ENCODE results near the gene HYDIN. TPM values are rescaled to one million over a fixed set of nuclear protein-coding genes. Genes with fewer than 3 reads are reported as not detected.

Gene HYDIN
- 1 to 10 TPM in 1 of 4 donors, under 1 TPM in 2, not detected in 1; 0.40 to 1.1 (median 0.47) TPM for total RNA-seq

DNA sequence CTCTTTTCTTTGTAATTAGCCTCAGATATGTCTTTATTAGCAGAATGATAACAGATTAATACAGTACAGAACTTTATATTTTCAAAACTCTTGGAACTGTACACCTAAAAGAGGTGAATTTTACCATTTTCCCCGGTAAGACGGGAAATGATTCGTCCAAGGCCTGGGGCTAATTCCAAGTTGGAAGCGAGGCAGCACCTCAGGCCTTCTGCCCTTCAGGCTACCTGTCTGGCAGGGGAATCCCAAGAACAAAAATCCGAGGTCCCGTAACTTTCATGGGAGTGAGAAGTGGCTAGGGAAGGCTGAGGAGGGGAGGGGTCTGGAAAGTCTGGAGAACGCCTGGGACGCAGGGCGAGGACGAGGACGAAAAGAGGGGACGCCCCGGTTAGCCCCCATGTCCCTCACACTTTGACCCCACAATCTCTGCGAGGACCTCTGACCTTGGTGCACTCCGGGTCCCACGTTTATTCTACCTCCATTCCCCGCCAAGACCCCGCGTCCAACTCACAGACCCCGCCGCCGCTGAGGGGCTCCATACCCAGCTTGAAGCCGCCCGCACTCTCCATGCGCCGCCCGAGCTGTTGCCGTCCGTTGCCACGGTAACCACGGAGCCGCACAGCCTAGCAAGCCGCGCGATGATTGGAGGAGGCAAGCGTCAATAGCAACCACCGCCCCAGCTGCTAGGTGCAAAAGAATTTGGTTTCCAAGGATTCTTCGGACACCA lies at the start of gene HYDIN:
TSS of gene HYDIN (minus strand) at position 601 of the 724 bp plus-strand sequence. CDS start 43,827 bp downstream, outside the sequence.
- Histone ChIP-seq H3K4me3 (peak within 1 kb of the TSS; percentile 6), H3K27ac (no peak within 1 kb of the TSS), H3K4me1 (peaks cover 6% of the 10 kb centered on the region), H3K36me3 (no peaks in the 10 kb centered on the region), H3K9me3 (peaks cover 7% of the 10 kb centered on the region), H3K27me3 (peaks cover 13% of the 10 kb centered on the region)
- DNase-seq (ENCODE audit: low spot score in 2 of 2): peak in 1 of 2 donors; percentile 60
- 9% methylated on average over 38 of the region's 38 CpGs for WGBS
- TF ChIP-seq, protein P1, sequence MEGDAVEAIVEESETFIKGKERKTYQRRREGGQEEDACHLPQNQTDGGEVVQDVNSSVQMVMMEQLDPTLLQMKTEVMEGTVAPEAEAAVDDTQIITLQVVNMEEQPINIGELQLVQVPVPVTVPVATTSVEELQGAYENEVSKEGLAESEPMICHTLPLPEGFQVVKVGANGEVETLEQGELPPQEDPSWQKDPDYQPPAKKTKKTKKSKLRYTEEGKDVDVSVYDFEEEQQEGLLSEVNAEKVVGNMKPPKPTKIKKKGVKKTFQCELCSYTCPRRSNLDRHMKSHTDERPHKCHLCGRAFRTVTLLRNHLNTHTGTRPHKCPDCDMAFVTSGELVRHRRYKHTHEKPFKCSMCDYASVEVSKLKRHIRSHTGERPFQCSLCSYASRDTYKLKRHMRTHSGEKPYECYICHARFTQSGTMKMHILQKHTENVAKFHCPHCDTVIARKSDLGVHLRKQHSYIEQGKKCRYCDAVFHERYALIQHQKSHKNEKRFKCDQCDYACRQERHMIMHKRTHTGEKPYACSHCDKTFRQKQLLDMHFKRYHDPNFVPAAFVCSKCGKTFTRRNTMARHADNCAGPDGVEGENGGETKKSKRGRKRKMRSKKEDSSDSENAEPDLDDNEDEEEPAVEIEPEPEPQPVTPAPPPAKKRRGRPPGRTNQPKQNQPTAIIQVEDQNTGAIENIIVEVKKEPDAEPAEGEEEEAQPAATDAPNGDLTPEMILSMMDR (IDR thresholded peaks at IDR 0.05): no peak
- TF ChIP-seq EP300 (IDR thresholded peaks at IDR 0.05): no peak
- TF ChIP-seq POLR2AphosphoS5 (IDR thresholded peaks at IDR 0.05): no peak
- TF ChIP-seq POLR2A (IDR thresholded peaks at IDR 0.05): no peak

DNA sequence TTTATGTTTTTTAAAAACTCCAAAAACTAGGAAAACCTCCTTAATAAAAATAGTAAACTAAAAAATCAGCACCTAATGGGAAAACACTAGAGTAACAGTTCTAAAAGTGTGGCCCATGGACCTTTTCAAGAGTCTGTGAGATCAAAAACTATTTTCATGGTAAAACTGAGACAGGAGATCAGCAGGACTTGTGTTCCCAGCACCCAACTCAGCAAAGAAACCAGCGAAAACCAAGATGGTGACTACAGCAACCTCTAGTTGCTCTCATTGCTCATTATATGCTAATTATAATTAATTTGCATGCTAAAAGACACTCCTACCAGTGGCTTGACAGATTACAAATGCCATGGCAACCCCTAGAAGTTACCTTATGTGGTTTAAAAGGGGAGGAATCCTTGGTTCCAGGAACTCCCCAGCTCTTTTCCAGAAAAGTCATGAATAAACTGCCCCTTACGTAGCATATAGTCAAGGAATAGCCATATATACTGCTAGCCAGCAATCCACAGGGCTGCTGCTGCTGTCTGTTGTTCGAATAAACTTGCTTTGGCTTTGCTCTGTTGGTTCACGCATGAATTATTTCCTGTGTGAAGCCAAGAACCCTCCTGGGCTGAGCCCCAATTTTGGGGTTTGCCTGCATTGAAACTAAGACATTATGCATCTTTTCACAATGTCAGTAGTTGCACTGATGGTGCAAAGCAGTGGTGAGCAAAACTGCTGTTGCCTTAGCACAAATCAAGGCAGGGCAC lies 46.2 kb upstream of the HYDIN start:
- H3K36me3 ChIP-seq: no peaks in the 10 kb centered on the region
- TF ChIP-seq POLR2AphosphoS5 (IDR thresholded peaks at IDR 0.05): no peak
- no peaks in the 10 kb centered on the region for H3K4me1 ChIP-seq
- WGBS: 97% methylated on average over 4 of the region's 4 CpGs
- DNase-seq (ENCODE audit: low spot score in 2 of 2): no peak
- H3K27ac ChIP-seq: no peak overlapping the region
- H3K27me3 ChIP-seq: no peaks in the 10 kb centered on the region
- H3K9me3 ChIP-seq: no peaks in the 10 kb centered on the region
- H3K4me3 ChIP-seq: no peak overlapping the region

DNA sequence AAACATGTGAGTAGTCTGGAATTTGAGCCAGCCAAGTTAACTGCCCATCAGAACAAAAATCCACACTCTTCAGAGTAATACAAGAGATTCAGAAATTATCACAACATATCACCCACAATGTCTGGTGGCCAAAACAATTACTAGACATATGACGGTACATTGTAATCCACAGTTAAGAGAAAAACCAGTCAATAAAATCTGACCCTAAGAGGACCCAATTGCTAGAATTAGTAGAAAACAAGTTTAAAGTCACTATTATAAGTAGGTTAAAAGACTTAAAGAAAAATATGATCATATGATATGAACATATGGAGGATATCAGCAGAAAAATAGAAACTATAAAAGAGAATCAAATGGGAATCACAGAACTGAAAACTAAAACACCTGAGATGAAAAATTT lies 42.9 kb upstream of the HYDIN start:
- WGBS: 91% methylated on average over 1 of the region's 1 CpG
- H3K27me3 ChIP-seq: no peaks in the 10 kb centered on the region
- no peak overlapping the region for H3K27ac ChIP-seq

DNA sequence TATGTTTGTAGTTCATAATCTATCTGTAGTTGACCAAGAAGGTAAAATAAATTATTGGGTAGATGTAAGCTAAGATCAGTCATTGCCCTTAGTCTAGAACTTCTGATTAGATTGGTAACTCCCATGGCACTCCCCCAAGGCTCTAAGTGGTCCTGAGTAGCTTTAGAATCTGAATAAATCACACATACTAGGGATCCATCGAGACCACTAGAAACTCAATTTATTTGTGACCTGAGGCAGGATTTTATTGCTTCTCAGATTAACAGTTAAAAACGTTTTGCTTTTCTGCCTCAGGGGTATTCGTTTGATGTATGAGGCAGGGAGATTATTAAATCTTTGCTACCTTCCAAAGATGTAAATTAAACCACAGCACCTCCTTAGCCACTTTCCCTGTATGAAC lies 33.8 kb upstream of the HYDIN start:
- TF ChIP-seq, protein P1 (IDR thresholded peaks at IDR 0.05): no peak
- TF ChIP-seq POLR2A (IDR thresholded peaks at IDR 0.05): no peak
- no peak for TF ChIP-seq EP300 (IDR thresholded peaks at IDR 0.05)
- no peak for TF ChIP-seq POLR2AphosphoS5 (IDR thresholded peaks at IDR 0.05)
- Histone ChIP-seq H3K4me3 (no peak overlapping the region), H3K36me3 (no peaks in the 10 kb centered on the region), H3K27me3 (no peaks in the 10 kb centered on the region), H3K9me3 (no peaks in the 10 kb centered on the region), H3K4me1 (no peaks in the 10 kb centered on the region), H3K27ac (no peak overlapping the region)
- 39% methylated on average over 3 of the region's 3 CpGs for WGBS
- DNase-seq (ENCODE audit: low spot score in 2 of 2): no peak

More for the DNA sequence above, 42.9 kb upstream of the HYDIN start:
- TF ChIP-seq POLR2AphosphoS5 (IDR thresholded peaks at IDR 0.05) (no peak), EP300 (IDR thresholded peaks at IDR 0.05) (no peak), POLR2A (IDR thresholded peaks at IDR 0.05) (no peak)
- TF ChIP-seq, protein P1 (IDR thresholded peaks at IDR 0.05): no peak
- no peak for DNase-seq (ENCODE audit: low spot score in 2 of 2)
- Histone ChIP-seq H3K36me3 (no peaks in the 10 kb centered on the region), H3K4me3 (no peak overlapping the region), H3K9me3 (no peaks in the 10 kb centered on the region), H3K4me1 (no peaks in the 10 kb centered on the region)

DNA sequence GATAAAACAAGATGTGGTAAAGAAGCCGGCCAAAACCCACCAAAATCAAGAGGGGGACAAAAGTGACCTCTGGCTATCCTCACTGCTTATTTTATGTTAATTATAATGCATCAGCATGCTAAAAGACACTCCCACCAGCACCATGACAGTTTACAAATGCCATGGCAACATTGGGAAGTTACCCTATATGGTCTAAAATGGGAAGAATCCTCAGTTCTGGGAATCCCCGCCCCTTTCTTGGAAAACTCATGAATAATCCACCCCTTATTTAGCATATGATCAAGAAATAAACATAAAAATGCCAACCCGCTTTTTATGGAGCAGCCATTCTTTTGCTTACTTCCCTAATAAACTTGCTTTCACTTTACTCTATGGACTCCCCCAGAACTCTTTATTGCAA lies 33.1 kb upstream of the HYDIN start:
- Histone ChIP-seq H3K4me1 (no peaks in the 10 kb centered on the region), H3K27ac (no peak overlapping the region), H3K27me3 (no peaks in the 10 kb centered on the region), H3K4me3 (no peak overlapping the region), H3K36me3 (no peaks in the 10 kb centered on the region), H3K9me3 (no peaks in the 10 kb centered on the region)
- no peak for DNase-seq (ENCODE audit: low spot score in 2 of 2)
- TF ChIP-seq EP300 (IDR thresholded peaks at IDR 0.05) (no peak), POLR2A (IDR thresholded peaks at IDR 0.05) (no peak)
- TF ChIP-seq, protein P1 (IDR thresholded peaks at IDR 0.05): no peak
- WGBS: 81% methylated on average over 3 of the region's 3 CpGs

Measured in suprapubic skin (tissue), 4 donors.